ENCODE results near the gene COL8A2.

Gene COL8A2

GRCh38 chr1:36108314-36108713, 16.7 kb downstream of the COL8A2 start:
- Histone ChIP-seq H3K4me3 (ENCODE audit: low read depth, low read length) (no peak overlapping the region), H3K36me3 (ENCODE audit: control insufficient read depth in 2 of 2, insufficient read depth in 1 of 2, low read length in 2 of 2) (no peaks in the 10 kb centered on the region), H3K9me3 (ENCODE audit: control insufficient read depth, insufficient read depth, low read depth, low read length) (no peaks in the 10 kb centered on the region), H3K4me1 (ENCODE audit: control insufficient read depth, insufficient read depth, low read length) (no peaks in the 10 kb centered on the region), H3K27ac (ENCODE audit: extremely low read depth, low read depth, low read length) (no peak overlapping the region)
- CTCF ChIA-PET, result interaction anchor here (1.6 to 4.6 kb wide), 2 partner anchors 26 to 41 kb away, joined by 5 to 38 read pairs; partner anchors contain the start of gene TRAPPC3
- TF ChIP-seq ZNF704 (tag by site-specific recombination; IDR thresholded peaks at IDR 0.05) (no peak), SCRT1 (tag by site-specific recombination; IDR thresholded peaks at IDR 0.05; ENCODE audit: borderline replicate concordance) (no peak), ZNF768 (tag by site-specific recombination; IDR thresholded peaks at IDR 0.05) (peak; percentile 82), ZNF292 (tag by site-specific recombination; IDR thresholded peaks at IDR 0.05; ENCODE audit: borderline replicate concordance, low read depth) (no peak), ZNF391 (tag by site-specific recombination; IDR thresholded peaks at IDR 0.05; ENCODE audit: borderline replicate concordance, low read depth) (no peak), KLF1 (tag by site-specific recombination; IDR thresholded peaks at IDR 0.05) (no peak)
- POLR2A ChIA-PET, result no interaction called here

DNA sequence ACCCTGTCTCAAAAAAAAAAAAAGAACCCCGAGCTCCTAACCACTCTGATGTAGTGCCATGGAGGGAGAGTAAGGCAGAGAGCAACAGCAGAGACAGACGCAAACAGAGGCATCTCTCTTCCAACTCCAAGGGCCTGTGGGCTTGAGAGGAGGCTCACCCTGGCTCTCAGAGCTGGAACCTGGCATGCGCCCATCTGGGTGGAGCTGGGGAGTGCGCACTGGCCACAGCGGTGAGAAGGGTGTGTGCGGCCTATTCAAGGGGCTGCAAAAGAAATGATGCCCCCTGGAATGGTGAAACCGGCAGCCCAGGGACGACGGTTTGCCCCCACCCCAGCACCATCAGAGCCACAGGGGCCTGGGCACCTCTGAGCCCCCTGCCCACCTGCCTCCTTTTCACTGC, 17.6 kb downstream of the COL8A2 start:
- ChIA-PET POLR2A (interaction anchor here (0.8 kb wide), 1 partner anchor 27 kb away, joined by 3 read pairs; no protein-coding TSS in a partner anchor), CTCF (interaction anchor here (1.3 kb wide), 1 partner anchor 81 kb away, joined by 8 read pairs; no protein-coding TSS in a partner anchor)
- Histone ChIP-seq H3K4me3 (ENCODE audit: low read depth, low read length) (no peak overlapping the region), H3K9me3 (ENCODE audit: control insufficient read depth, insufficient read depth, low read depth, low read length) (no peaks in the 10 kb centered on the region), H3K27ac (ENCODE audit: extremely low read depth, low read depth, low read length) (no peak overlapping the region), H3K36me3 (ENCODE audit: control insufficient read depth in 2 of 2, insufficient read depth in 1 of 2, low read length in 2 of 2) (no peaks in the 10 kb centered on the region), H3K4me1 (ENCODE audit: control insufficient read depth, insufficient read depth, low read length) (no peaks in the 10 kb centered on the region)
- TF ChIP-seq SP3 (tag by site-specific recombination; IDR thresholded peaks at IDR 0.05) (no peak), ZNF785 (tag by site-specific recombination; IDR thresholded peaks at IDR 0.05) (no peak), ZNF140 (tag by site-specific recombination; IDR thresholded peaks at IDR 0.05) (no peak), ZNF416 (tag by site-specific recombination; IDR thresholded peaks at IDR 0.05) (no peak), ZNF146 (tag by site-specific recombination; IDR thresholded peaks at IDR 0.05) (no peak), ZSCAN5A (tag by site-specific recombination; IDR thresholded peaks at IDR 0.05) (no peak), ZNF654 (tag by site-specific recombination; IDR thresholded peaks at IDR 0.05; ENCODE audit: low read depth) (no peak), ZNF449 (tag by site-specific recombination; IDR thresholded peaks at IDR 0.05) (no peak), ZNF311 (tag by site-specific recombination; IDR thresholded peaks at IDR 0.05; ENCODE audit: borderline replicate concordance) (no peak), SCRT2 (tag by site-specific recombination; IDR thresholded peaks at IDR 0.05) (no peak), ZNF692 (tag by site-specific recombination; IDR thresholded peaks at IDR 0.05) (no peak)
- TF ChIP-seq, protein P1, sequence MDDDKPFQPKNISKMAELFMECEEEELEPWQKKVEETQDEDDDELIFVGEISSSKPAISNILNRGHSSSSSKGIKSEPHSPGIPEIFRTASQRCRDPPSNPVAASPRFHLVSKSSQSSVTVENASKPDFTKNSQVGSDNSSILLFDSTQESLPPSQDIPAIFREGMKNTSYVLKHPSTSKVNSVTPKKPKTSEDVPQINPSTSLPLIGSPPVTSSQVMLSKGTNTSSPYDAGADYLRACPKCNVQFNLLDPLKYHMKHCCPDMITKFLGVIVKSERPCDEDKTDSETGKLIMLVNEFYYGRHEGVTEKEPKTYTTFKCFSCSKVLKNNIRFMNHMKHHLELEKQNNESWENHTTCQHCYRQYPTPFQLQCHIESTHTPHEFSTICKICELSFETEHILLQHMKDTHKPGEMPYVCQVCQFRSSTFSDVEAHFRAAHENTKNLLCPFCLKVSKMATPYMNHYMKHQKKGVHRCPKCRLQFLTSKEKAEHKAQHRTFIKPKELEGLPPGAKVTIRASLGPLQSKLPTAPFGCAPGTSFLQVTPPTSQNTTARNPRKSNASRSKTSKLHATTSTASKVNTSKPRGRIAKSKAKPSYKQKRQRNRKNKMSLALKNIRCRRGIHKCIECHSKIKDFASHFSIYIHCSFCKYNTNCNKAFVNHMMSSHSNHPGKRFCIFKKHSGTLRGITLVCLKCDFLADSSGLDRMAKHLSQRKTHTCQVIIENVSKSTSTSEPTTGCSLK (tag by site-specific recombination; IDR thresholded peaks at IDR 0.05), result no peak
- TF ChIP-seq, protein P2, sequence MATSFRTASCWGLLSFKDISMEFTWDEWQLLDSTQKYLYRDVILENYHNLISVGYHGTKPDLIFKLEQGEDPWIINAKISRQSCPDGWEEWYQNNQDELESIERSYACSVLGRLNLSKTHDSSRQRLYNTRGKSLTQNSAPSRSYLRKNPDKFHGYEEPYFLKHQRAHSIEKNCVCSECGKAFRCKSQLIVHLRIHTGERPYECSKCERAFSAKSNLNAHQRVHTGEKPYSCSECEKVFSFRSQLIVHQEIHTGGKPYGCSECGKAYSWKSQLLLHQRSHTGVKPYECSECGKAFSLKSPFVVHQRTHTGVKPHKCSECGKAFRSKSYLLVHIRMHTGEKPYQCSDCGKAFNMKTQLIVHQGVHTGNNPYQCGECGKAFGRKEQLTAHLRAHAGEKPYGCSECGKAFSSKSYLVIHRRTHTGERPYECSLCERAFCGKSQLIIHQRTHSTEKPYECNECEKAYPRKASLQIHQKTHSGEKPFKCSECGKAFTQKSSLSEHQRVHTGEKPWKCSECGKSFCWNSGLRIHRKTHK (tag by site-specific recombination; IDR thresholded peaks at IDR 0.05), result no peak
